Aorta (tissue), 5 donors: ENCODE data around the gene ZNF391. TPM values are rescaled to one million over a fixed set of nuclear protein-coding genes. Genes with fewer than 3 reads are reported as not detected.

Experiments
- ATAC-seq: fragments of 200-7000 bp; cut with Tn5 transposase; one replicate; pipeline ENCODE4 v1.9.1; 2022; ENCODE audit warnings: moderate library complexity; ENCODE audit not compliant: low FRiP score
- DNase-seq, 2 donors: peaks; one replicate each; pipeline ENCODE4 v3.0.0-alpha.2; 2020
- H3K27ac ChIP-seq, 2 donors: one replicate each; pipeline ENCODE4 v1.5.1; 2013; ENCODE audit warnings: low read length in 2 of 2, mild to moderate bottlenecking in 2 of 2, moderate library complexity in 2 of 2, control low read depth in 1 of 2, inconsistent platforms in 1 of 2, low read depth in 1 of 2
- H3K27me3 ChIP-seq, 2 donors: one replicate each; pipeline ENCODE4 v1.6.1; 2013; ENCODE audit warnings: control low read depth in 1 of 2, low read length in 1 of 2, mild to moderate bottlenecking in 1 of 2, moderate library complexity in 1 of 2; ENCODE audit not compliant: insufficient read depth in 2 of 2, control insufficient read depth in 1 of 2
- H3K36me3 ChIP-seq, 2 donors: one replicate each; pipeline ENCODE4 v1.6.1; 2013; ENCODE audit warnings: control low read depth in 1 of 2, low read length in 1 of 2, mild to moderate bottlenecking in 1 of 2; ENCODE audit not compliant: insufficient read depth in 2 of 2, control insufficient read depth in 1 of 2
- H3K4me1 ChIP-seq, 2 donors: one replicate each; pipeline ENCODE4 v1.6.1; 2013; ENCODE audit warnings: low read length in 2 of 2, control low read depth in 1 of 2, mild to moderate bottlenecking in 1 of 2, moderate library complexity in 1 of 2; ENCODE audit not compliant: insufficient read depth in 2 of 2, control insufficient read depth in 1 of 2
- H3K4me3 ChIP-seq, 2 donors: one replicate each; pipeline ENCODE4 v1.5.1; 2013; ENCODE audit warnings: low read length in 2 of 2, control low read depth in 1 of 2, mild to moderate bottlenecking in 1 of 2
- H3K9me3 ChIP-seq: one replicate; pipeline ENCODE4 v1.6.1; 2013; ENCODE audit warnings: mild to moderate bottlenecking, low read length; ENCODE audit not compliant: control insufficient read depth
- WGBS, 2 donors: extraction: QIAGEN DNeasy Blood & Tissue Kit; methylation state at CpG; one replicate each; pipeline ENCODE4 v1.1.7; 2013; 5-methylcytosine and 5-hydroxymethylcytosine counted together
- intact Hi-C, 2 donors: fragments of 100-400 bp; cut with DNase I; formaldehyde crosslinking; loops; one replicate each; pipeline versions ENCODE4 v1.14.2 to v1.15.0; 2022
- polyA plus RNA-seq, 2 donors: library from polyadenylated mRNA; stranded (reverse); fragments of 200-250 nt; gene quantifications; one replicate each; pipeline ENCODE4 v1.2.3, GENCODE V29; 2013
- total RNA-seq, 2 donors: library from RNA; stranded (reverse); fragmentation: NEBNext Ultra II Directional; extraction: Animal tissue kit (Norgen Biotek cat#: 25700); gene quantifications; one replicate each; pipeline ENCODE4 v1.2.1, GENCODE V29; 2021
- donor health status: healthy with polysubstance abuse.
- donor health status: Bipolar disorder and iron deficiency.
- donor health status: DM: no; HTN: no; CAD: no.
- donor health status: DM: no; HTN: no; CAD: no.
- donor health status: DM: yes; HTN: yes; CAD: no.

The ZNF391 gene
- total and polyA plus RNA-seq, 4 donors = 0.75 to 4.5 (median 2.4) TPM

GRCh38 chr6:27433714-27434113, 45.2 kb downstream of the ZNF391 start:
- Histone ChIP-seq H3K4me1 (no peaks in the 10 kb centered on the region), H3K9me3 (peaks cover 5% of the 10 kb centered on the region), H3K4me3 (no peak overlapping the region), H3K27me3 (no peaks in the 10 kb centered on the region), H3K36me3 (no peaks in the 10 kb centered on the region), H3K27ac (no peak overlapping the region)
- DNase-seq = no peak
- intact Hi-C loops = no loop called here
- WGBS, 2 donors = 80 to 87% methylated on average over 1 of the region's 1 CpG
- ATAC-seq = no peak

GRCh38 chr6:27439371-27439770, 50.8 kb downstream of the ZNF391 start:
- peaks cover 0 to 2% of the 10 kb centered on the region in 2 donors for H3K36me3 ChIP-seq
- H3K4me1 ChIP-seq = no peaks in the 10 kb centered on the region
- H3K4me3 ChIP-seq = no peak overlapping the region
- peaks cover 3% of the 10 kb centered on the region for H3K9me3 ChIP-seq
- H3K27ac ChIP-seq = no peak overlapping the region
- WGBS, 2 donors = 96% methylated on average over 4 of the region's 4 CpGs
- intact Hi-C loops = no loop called here
- ATAC-seq (no peak), DNase-seq (no peak)
- no peaks in the 10 kb centered on the region for H3K27me3 ChIP-seq

DNA sequence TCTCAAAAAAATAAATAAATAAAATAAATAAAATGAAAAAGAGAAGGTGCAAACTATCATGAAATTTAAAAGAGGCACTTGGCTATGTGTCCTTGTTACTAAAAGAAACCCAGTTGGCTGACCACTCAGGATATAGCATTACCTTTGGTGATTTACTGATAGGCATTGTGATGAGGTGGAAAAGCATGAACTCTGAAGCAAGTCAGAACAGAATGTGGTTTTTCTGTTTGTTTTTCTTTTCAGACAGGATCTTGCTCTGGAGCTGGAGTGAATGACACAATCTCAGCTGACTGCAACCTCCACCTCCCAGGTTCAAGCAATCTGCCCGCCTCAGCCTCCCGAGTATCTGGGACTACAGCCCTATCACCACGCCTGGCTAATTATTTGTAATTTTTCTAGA, 52.4 kb downstream of the ZNF391 start:
- intact Hi-C loops = no loop called here
- DNase-seq = no peak
- peaks cover 0 to 2% of the 10 kb centered on the region in 2 donors for H3K36me3 ChIP-seq
- no peaks in the 10 kb centered on the region for H3K4me1 ChIP-seq
- H3K27ac ChIP-seq = no peak overlapping the region
- H3K4me3 ChIP-seq = no peak overlapping the region
- no peak for ATAC-seq
- 96 to 98% methylated on average over 3 of the region's 3 CpGs for WGBS, 2 donors
- peaks cover 3% of the 10 kb centered on the region for H3K9me3 ChIP-seq
- H3K27me3 ChIP-seq = no peaks in the 10 kb centered on the region

GRCh38 chr6:27442932-27443331, 54.4 kb downstream of the ZNF391 start:
- intact Hi-C loops = no loop called here
- Histone ChIP-seq H3K9me3 (peaks cover 7% of the 10 kb centered on the region), H3K27ac (no peak overlapping the region), H3K36me3 (peaks cover 0 to 2% of the 10 kb centered on the region in 2 donors), H3K4me3 (no peak overlapping the region), H3K27me3 (no peaks in the 10 kb centered on the region), H3K4me1 (no peaks in the 10 kb centered on the region)
- WGBS, 2 donors = 72 to 83% methylated on average over 1 of the region's 1 CpG
- DNase-seq (no peak), ATAC-seq (no peak)

- H3K4me1 ChIP-seq = no peaks in the 10 kb centered on the region
- H3K36me3 ChIP-seq = peaks cover 10 to 18% of the 10 kb centered on the region in 2 donors
- peaks cover 14% of the 10 kb centered on the region for H3K9me3 ChIP-seq
- intact Hi-C loops = no loop called here
- 97 to 100% methylated on average over 1 of the region's 1 CpG for WGBS, 2 donors
- no peaks in the 10 kb centered on the region for H3K27me3 ChIP-seq
- no peak for DNase-seq
- ATAC-seq = no peak
- H3K27ac ChIP-seq = no peak overlapping the region
- no peak overlapping the region for H3K4me3 ChIP-seq
Observed at GRCh38 chr6:27448456-27448855, 59.9 kb downstream of the ZNF391 start.

GRCh38 chr6:27451660-27452390, 63.3 kb downstream of the ZNF391 start:
- intact Hi-C loops = no loop called here
- no peak overlapping the region for H3K4me3 ChIP-seq
- peaks cover 18% of the 10 kb centered on the region for H3K9me3 ChIP-seq
- H3K36me3 ChIP-seq = peaks cover 19 to 37% of the 10 kb centered on the region in 2 donors
- ATAC-seq (no peak), DNase-seq (no peak)
- H3K4me1 ChIP-seq = no peaks in the 10 kb centered on the region
- no peak overlapping the region for H3K27ac ChIP-seq
- H3K27me3 ChIP-seq = no peaks in the 10 kb centered on the region
- 98% methylated on average over 9 of the region's 9 CpGs for WGBS, 2 donors

GRCh38 chr6:27452496-27452897, 63.9 kb downstream of the ZNF391 start:
- Histone ChIP-seq H3K9me3 (peaks cover 18% of the 10 kb centered on the region), H3K36me3 (peaks cover 22 to 38% of the 10 kb centered on the region in 2 donors), H3K27me3 (no peaks in the 10 kb centered on the region), H3K27ac (no peak overlapping the region), H3K4me1 (no peaks in the 10 kb centered on the region), H3K4me3 (no peak overlapping the region)
- intact Hi-C loops = no loop called here
- no peak for ATAC-seq
- DNase-seq = no peak
- WGBS, 2 donors = 97 to 100% methylated on average over 3 of the region's 3 CpGs

Other genes starting within 250 kb of the ZNF391 start
- under 1 TPM in 1 of 2 donors, not detected in 1; 0.75 TPM for gene PRSS16, start 141.1 kb upstream of the ZNF391 start, total RNA-seq
- gene PRSS16, start 141.1 kb upstream of the ZNF391 start, polyA plus RNA-seq = 1 to 10 TPM in 1 of 2 donors, not detected in 1; 1.1 TPM
- gene POM121L2, start 76.5 kb upstream of the ZNF391 start, total RNA-seq = not detected
- not detected for gene POM121L2, start 76.5 kb upstream of the ZNF391 start, polyA plus RNA-seq
- gene ZNF184, start 84.3 kb downstream of the ZNF391 start, total RNA-seq = 1 to 10 TPM; 5.3 to 8.0 TPM
- gene ZNF184, start 84.3 kb downstream of the ZNF391 start, polyA plus RNA-seq = 1 to 10 TPM; 2.3 to 2.5 TPM